IMR-90 (cell line): ENCODE data around the gene TMC4. TPM values are rescaled to one million over a fixed set of nuclear protein-coding genes. Genes with fewer than 3 reads are reported as not detected.

Experiments
- ATAC-seq: fragments of 200-7000 bp; cut with Tn5 transposase; 2 replicates; pipeline ENCODE4 v1.9.1; 2020; ENCODE audit warnings: low read depth, mild to moderate bottlenecking, moderate library complexity
- BruUV-seq: library from RNA; stranded (reverse); fragments of 400-500 nt; replicated peaks from 2 replicates; lab custom pipeline; 2021; lab: Mats Ljungman, UMichigan
- CTCF ChIA-PET: fragments of 300-600 bp; formaldehyde crosslinking; extraction: SDS; loops from one replicate; lab custom pipeline; 2021; ENCODE audit warnings: antibody characterized with exemption; lab: Yijun Ruan, JAX
- POLR2A ChIA-PET: fragments of 300-600 bp; sonication (Branson Sonifier 250); formaldehyde crosslinking; loops from one replicate; lab custom pipeline; 2022; ENCODE audit warnings: antibody characterized with exemption; ENCODE audit not compliant: unreplicated experiment; lab: Charles Lee
- DNase-seq: peaks from one replicate; pipeline ENCODE4 v3.0.0; 2013
- H2AFZ ChIP-seq: replicated peaks from 2 replicates; pipeline ENCODE3; 2013; ENCODE audit warnings: low read length, mild to moderate bottlenecking; ENCODE audit not compliant: poor library complexity
- H2AK5ac ChIP-seq: 2 replicates; pipeline ENCODE4 v1.6.1; 2013; ENCODE audit warnings: low read depth, low read length, inconsistent platforms
- H2AK9ac ChIP-seq: replicated peaks from 2 replicates; pipeline ENCODE3; 2013; ENCODE audit warnings: mild to moderate bottlenecking, low read depth, low read length, moderate library complexity; ENCODE audit not compliant: poor library complexity
- H2BK120ac ChIP-seq: 2 replicates; pipeline ENCODE4 v1.6.1; 2013; ENCODE audit warnings: low read depth, low read length, inconsistent platforms
- H2BK15ac ChIP-seq: 3 replicates; pipeline ENCODE4 v1.6.1; 2013; ENCODE audit warnings: low read depth, low read length, inconsistent platforms
- H2BK20ac ChIP-seq: 2 replicates; pipeline ENCODE4 v1.6.1; 2013; ENCODE audit warnings: low read depth, mild to moderate bottlenecking, inconsistent platforms, low read length, moderate library complexity
- H2BK5ac ChIP-seq: 2 replicates; pipeline ENCODE4 v1.6.1; 2013; ENCODE audit warnings: mild to moderate bottlenecking, low read depth, low read length, inconsistent platforms; ENCODE audit not compliant: poor library complexity, severe bottlenecking
- H3K14ac ChIP-seq: replicated peaks from 2 replicates; pipeline ENCODE4 v1.6.1; 2013; ENCODE audit warnings: low read depth, low read length, inconsistent platforms
- H3K18ac ChIP-seq: 2 replicates; pipeline ENCODE4 v1.6.1; 2013; ENCODE audit warnings: low read depth, low read length, control low read depth
- H3K23ac ChIP-seq: 2 replicates; pipeline ENCODE4 v1.6.1; 2013; ENCODE audit warnings: low read depth, low read length, inconsistent platforms
- H3K27ac ChIP-seq: 2 replicates; pipeline ENCODE4 v1.5.1; 2013; ENCODE audit warnings: mild to moderate bottlenecking, control low read depth, low read length; ENCODE audit not compliant: insufficient read depth
- H3K27me3 ChIP-seq: 2 replicates; pipeline ENCODE4 v1.6.1; 2013; ENCODE audit warnings: low read length; ENCODE audit not compliant: control insufficient read depth, insufficient read depth
- H3K36me3 ChIP-seq: 2 replicates; pipeline ENCODE4 v1.6.1; 2013; ENCODE audit warnings: low read length, mixed read lengths; ENCODE audit not compliant: control insufficient read depth, insufficient read depth
- H3K4ac ChIP-seq: 2 replicates; pipeline ENCODE4 v1.6.1; 2013; ENCODE audit warnings: low read depth, low read length, inconsistent platforms
- H3K4me1 ChIP-seq: 2 replicates; pipeline ENCODE4 v1.6.1; 2013; ENCODE audit warnings: low read length, mixed read lengths; ENCODE audit not compliant: control insufficient read depth, insufficient read depth
- H3K4me2 ChIP-seq: 2 replicates; pipeline ENCODE4 v1.6.1; 2013; ENCODE audit warnings: low read depth, mild to moderate bottlenecking, control low read depth, low read length, moderate library complexity
- H3K4me3 ChIP-seq: 2 replicates; pipeline ENCODE4 v1.5.1; 2013; ENCODE audit warnings: low read depth, mild to moderate bottlenecking, control low read depth, low read length, moderate library complexity; ENCODE audit not compliant: insufficient read depth
- H3K56ac ChIP-seq: 2 replicates; pipeline ENCODE4 v1.6.1; 2013; ENCODE audit warnings: low read length, inconsistent platforms; ENCODE audit not compliant: insufficient read depth; ENCODE audit errors: extremely low read depth
- H3K79me1 ChIP-seq, 2 experiments: 2 replicates each; pipeline ENCODE4 v1.6.1; 2013; ENCODE audit warnings: low read length in 2 of 2, inconsistent platforms in 1 of 2, low read depth in 1 of 2
- H3K9ac ChIP-seq: 2 replicates; pipeline ENCODE4 v1.6.1; 2013; ENCODE audit warnings: low read depth, low read length, control low read depth
- H3K9me1 ChIP-seq: 2 replicates; pipeline ENCODE4 v1.6.1; 2013; ENCODE audit warnings: low read length, inconsistent platforms; ENCODE audit not compliant: insufficient read depth
- H3K9me3 ChIP-seq: 2 replicates; pipeline ENCODE4 v1.6.1; 2013; ENCODE audit warnings: low read length; ENCODE audit not compliant: control insufficient read depth, insufficient read depth
- H4K20me1 ChIP-seq: 2 replicates; pipeline ENCODE4 v1.6.1; 2013; ENCODE audit warnings: low read length, inconsistent platforms; ENCODE audit not compliant: insufficient read depth
- H4K5ac ChIP-seq: 2 replicates; pipeline ENCODE4 v1.6.1; 2013; ENCODE audit warnings: mild to moderate bottlenecking, low read depth, low read length, control low read depth
- H4K8ac ChIP-seq, 2 experiments: 2 replicates each; pipeline ENCODE4 v1.6.1; 2013; ENCODE audit warnings: low read depth in 2 of 2, low read length in 2 of 2, control low read depth in 1 of 2, inconsistent platforms in 1 of 2
- H4K91ac ChIP-seq: 2 replicates; pipeline ENCODE4 v1.6.1; 2013; ENCODE audit warnings: low read depth, low read length, inconsistent platforms; ENCODE audit not compliant: insufficient read depth
- ELK1 ChIP-seq: fragments of 150-350 bp; IDR thresholded peaks from 2 replicates; pipeline ENCODE4 v1.6.1; 2016; ENCODE audit warnings: low read depth, mild to moderate bottlenecking, low read length, moderate library complexity, borderline replicate concordance
- RAD21 ChIP-seq: IDR thresholded peaks from 2 replicates; pipeline ENCODE4 v1.6.1; 2012; ENCODE audit warnings: low read length, improper control_type of control experiment
- USF2 ChIP-seq: fragments of 150-350 bp; IDR thresholded peaks from 2 replicates; pipeline ENCODE4 v1.6.1; 2017; ENCODE audit warnings: mild to moderate bottlenecking, antibody characterized with exemption, low read length, low read depth
- WGBS, 2 experiments: methylation state at CpG; one replicate each; pipeline versions ENCODE4 v1.1.5 to v1.1.7; 2013; ENCODE audit warnings: missing lambda C conversion rate in 2 of 2; ENCODE audit not compliant: insufficient read length in 1 of 2; ENCODE audit errors: extremely low coverage in 2 of 2; 5-methylcytosine and 5-hydroxymethylcytosine counted together
- dilution Hi-C: fragments of 300-500 bp; cut with HindIII; formaldehyde crosslinking; loops from one replicate; pipeline ENCODE4 v1.14.3; 2018; ENCODE audit warnings: low sequenced_read_pairs; ENCODE audit not compliant: unreplicated experiment
- in situ Hi-C: fragments of 300-500 bp; cut with MboI; formaldehyde crosslinking; loops from 3 replicates; pipeline ENCODE4 v1.14.3; 2019; ENCODE audit warnings: low sequenced_read_pairs, inconsistent platforms, mixed read lengths
- intact Hi-C: fragments of 100-400 bp; cut with micrococcal nuclease; formaldehyde crosslinking; loops from 2 replicates; pipeline ENCODE4 v1.10.0; 2022
- polyA plus RNA-seq, 3 experiments: library from polyadenylated mRNA; depleted of rRNA; stranded (reverse); fragments of >200 nt; gene quantifications; 2 replicates each; pipeline ENCODE4 v1.2.3, GENCODE V29; 2012; ENCODE audit warnings: low replicate concordance in 1 of 3
- total RNA-seq: library from RNA; depleted of rRNA; stranded (reverse); fragments of >200 nt; gene quantifications from 2 replicates; pipeline ENCODE4 v1.2.3, GENCODE V29; 2012; rRNA removed

TMC4 gene
- total and polyA plus RNA-seq, 2 of the 4 experiments (the other 2 are of a cell fraction) = 0.72 to 1.1 TPM

- WGBS, 2 experiments = 9% methylated on average over 4 of the region's 28 CpGs; no CpG with 5 or more reads in 1 of the 2 experiments
- dilution Hi-C loops = no loop called here
- Histone ChIP-seq H4K91ac (peak overlapping the region; percentile 53; the same call in 1 of the 2 replicates), H2BK20ac (no peak overlapping the region), H2BK5ac (peak overlapping the region; percentile 54), H3K27me3 (no peaks in the 10 kb centered on the region), H2AFZ (peak overlapping the region; percentile 99), H3K4me1 (peaks cover 6% of the 10 kb centered on the region), H3K14ac (peak overlapping the region; percentile 80), H4K20me1 (peaks cover under 1% of the 10 kb centered on the region; the same call in 1 of the 2 replicates), H3K4ac (peak overlapping the region; percentile 69), H3K4me3 (peak overlapping the region; percentile 61), H2BK120ac (no peak overlapping the region), H3K79me1 (peaks cover 28 to 52% of the 10 kb centered on the region in 2 experiments), H3K36me3 (peaks cover 24% of the 10 kb centered on the region), H2BK15ac (no peak overlapping the region; the same call in 2 of the 3 replicates), H3K56ac (peak overlapping the region; percentile 33; the same call in 1 of the 2 replicates), H2AK9ac (peak overlapping the region; percentile 97), H3K9ac (peak overlapping the region; percentile 77), H3K23ac (peak overlapping the region; percentile 59), H3K9me1 (no peaks in the 10 kb centered on the region), H3K4me2 (peak overlapping the region; percentile 98), H4K5ac (peak overlapping the region; percentile 76), H3K9me3 (no peaks in the 10 kb centered on the region), H3K18ac (no peak overlapping the region), H2AK5ac (peak overlapping the region; percentile 95), H4K8ac (peak overlapping the region; percentile 69 to 96), H3K27ac (peak overlapping the region; percentile 68)
- ATAC-seq = peak; percentile 1; the same call in 1 of the 2 replicates
- no peak for TF ChIP-seq RAD21
- no peak for TF ChIP-seq ELK1
- TF ChIP-seq USF2 = 0 out of 2 replicates have a peak, but pooled peaks have one; percentile 15
- in situ Hi-C loops = loop anchor here (25.0 kb wide), 1 partner anchor 348 kb away; the partner anchor contains the start of genes CDC42EP5 and LENG9
- BruUV-seq = no TSS peak
- ChIA-PET CTCF (interaction anchor here (0.6 kb wide), 1 partner anchor 367 kb away, joined by 5 read pairs; no protein-coding TSS in a partner anchor), POLR2A (interaction anchor here (1.1 kb wide), 1 partner anchor 23 kb away, joined by 3 read pairs; the partner anchor contains the start of gene CNOT3)
- intact Hi-C loops = loop anchor here (1.0 to 2.0 kb wide), 2 partner anchors 22 to 117 kb away; partner anchors contain the start of gene CNOT3
- DNase-seq = peak; percentile 18
Measured at GRCh38 chr19:54114340-54115108, 58.4 kb downstream of the TMC4 start.

Other genes starting within 250 kb of the TMC4 start
- gene CACNG8, start 210.2 kb downstream of the TMC4 start, total RNA-seq = not detected in 2 replicates
- gene CACNG8, start 210.2 kb downstream of the TMC4 start, polyA plus RNA-seq (2012; rRNA removed) = 0.09 and 0.15 TPM in 2 replicates
- not detected in 2 replicates for gene CACNG6, start 181.5 kb downstream of the TMC4 start, total RNA-seq
- gene CACNG6, start 181.5 kb downstream of the TMC4 start, polyA plus RNA-seq (2012; rRNA removed) = not detected in 2 replicates
- not detected in 2 replicates for gene VSTM1, start 109.3 kb downstream of the TMC4 start, total RNA-seq
- not detected in 2 replicates for gene VSTM1, start 109.3 kb downstream of the TMC4 start, polyA plus RNA-seq (2012; rRNA removed)
- not detected in 2 replicates for gene TARM1, start 91.8 kb downstream of the TMC4 start, total RNA-seq
- gene TARM1, start 91.8 kb downstream of the TMC4 start, polyA plus RNA-seq (2012; rRNA removed) = not detected in 2 replicates
- gene OSCAR, start 72.4 kb downstream of the TMC4 start, total RNA-seq = not detected in 2 replicates
- gene OSCAR, start 72.4 kb downstream of the TMC4 start, polyA plus RNA-seq (2012; rRNA removed) = 0.15 and 0.23 TPM in 2 replicates
- gene NDUFA3, start 70.3 kb downstream of the TMC4 start, total RNA-seq = 7.9 and 24.7 TPM in 2 replicates
- 85.0 and 104 TPM in 2 replicates for gene NDUFA3, start 70.3 kb downstream of the TMC4 start, polyA plus RNA-seq (2012; rRNA removed)
- 7.9 and 11.9 TPM in 2 replicates for gene TFPT, start 57.5 kb downstream of the TMC4 start, total RNA-seq
- 17.1 and 20.9 TPM in 2 replicates for gene TFPT, start 57.5 kb downstream of the TMC4 start, polyA plus RNA-seq (2012; rRNA removed)
- gene PRPF31, start 57.4 kb downstream of the TMC4 start, total RNA-seq = 66.1 and 66.9 TPM in 2 replicates
- 54.7 and 65.4 TPM in 2 replicates for gene PRPF31, start 57.4 kb downstream of the TMC4 start, polyA plus RNA-seq (2012; rRNA removed)
- gene CNOT3, start 35.4 kb downstream of the TMC4 start, total RNA-seq = 5.4 and 10.6 TPM in 2 replicates
- gene CNOT3, start 35.4 kb downstream of the TMC4 start, polyA plus RNA-seq (2012; rRNA removed) = 19.9 and 26.7 TPM in 2 replicates
- 2.7 and 5.0 TPM in 2 replicates for gene LENG1, start 13.4 kb downstream of the TMC4 start, total RNA-seq
- gene LENG1, start 13.4 kb downstream of the TMC4 start, polyA plus RNA-seq (2012; rRNA removed) = 5.3 and 6.1 TPM in 2 replicates
- 9.2 and 11.3 TPM in 2 replicates for gene MBOAT7, start 16.4 kb upstream of the TMC4 start, total RNA-seq
- gene MBOAT7, start 16.4 kb upstream of the TMC4 start, polyA plus RNA-seq (2012; rRNA removed) = 121 and 137 TPM in 2 replicates
- 32.1 and 34.4 TPM in 2 replicates for gene TSEN34, start 18.1 kb upstream of the TMC4 start, total RNA-seq
- gene TSEN34, start 18.1 kb upstream of the TMC4 start, polyA plus RNA-seq (2012; rRNA removed) = 69.4 and 85.4 TPM in 2 replicates
- 1,531 and 2,225 TPM in 2 replicates for gene RPS9, start 27.7 kb upstream of the TMC4 start, total RNA-seq
- 2,323 and 2,588 TPM in 2 replicates for gene RPS9, start 27.7 kb upstream of the TMC4 start, polyA plus RNA-seq (2012; rRNA removed)
- gene LILRB3, start 49.8 kb upstream of the TMC4 start, total RNA-seq = not detected in 2 replicates
- gene LILRB3, start 49.8 kb upstream of the TMC4 start, polyA plus RNA-seq (2012; rRNA removed) = not detected in 2 replicates
- not detected in 2 replicates for gene LILRA6, start 69.6 kb upstream of the TMC4 start, total RNA-seq
- gene LILRA6, start 69.6 kb upstream of the TMC4 start, polyA plus RNA-seq (2012; rRNA removed) = not detected in 2 replicates
- not detected in 2 replicates for gene LILRB5, start 84.1 kb upstream of the TMC4 start, total RNA-seq
- gene LILRB5, start 84.1 kb upstream of the TMC4 start, polyA plus RNA-seq (2012; rRNA removed) = not detected in 2 replicates
- not detected in 2 replicates for gene LILRB2, start 108.0 kb upstream of the TMC4 start, total RNA-seq
- not detected in 2 replicates for gene LILRB2, start 108.0 kb upstream of the TMC4 start, polyA plus RNA-seq (2012; rRNA removed)
- gene LILRA5, start 140.0 kb upstream of the TMC4 start, total RNA-seq = not detected in 2 replicates
- gene LILRA5, start 140.0 kb upstream of the TMC4 start, polyA plus RNA-seq (2012; rRNA removed) = not detected in 2 replicates
- not detected in 2 replicates for gene LILRA4, start 166.0 kb upstream of the TMC4 start, total RNA-seq
- not detected in 2 replicates for gene LILRA4, start 166.0 kb upstream of the TMC4 start, polyA plus RNA-seq (2012; rRNA removed)
- not detected in 2 replicates for gene LAIR1, start 191.8 kb upstream of the TMC4 start, total RNA-seq
- gene LAIR1, start 191.8 kb upstream of the TMC4 start, polyA plus RNA-seq (2012; rRNA removed) = not detected in 2 replicates
- gene TTYH1, start 242.3 kb upstream of the TMC4 start, total RNA-seq = not detected in 2 replicates
- gene TTYH1, start 242.3 kb upstream of the TMC4 start, polyA plus RNA-seq (2012; rRNA removed) = not detected in 2 replicates